Left colon (tissue), 2 donors: ENCODE results near the gene LRCH1. TPM values are rescaled to one million over a fixed set of nuclear protein-coding genes. Genes with fewer than 3 reads are reported as not detected.
A peak's percentile ranks its signal among the peaks of the same experiment; 100 is the strongest.

Experiments
- ATAC-seq: fragments of 200-7000 bp; cut with Tn5 transposase; one replicate; pipeline ENCODE4 v1.9.1; 2020; ENCODE audit warnings: mild to moderate bottlenecking, moderate library complexity
- DNase-seq, 2 donors: peaks; one replicate each; pipeline ENCODE4 v3.0.0-alpha.2; 2020
- intact Hi-C, 2 donors: fragments of 100-400 bp; cut with DNase I in 1 of 2; cut with micrococcal nuclease in 1 of 2; formaldehyde crosslinking; loops; one replicate each; pipeline versions ENCODE4 v1.11.2 to v1.14.0; 2022; cut with DNase I, micrococcal nuclease
- total RNA-seq, 2 donors: library from RNA; stranded (reverse); fragmentation: NEBNext Ultra II Directional; extraction: Animal tissue kit (Norgen Biotek cat#: 25700); gene quantifications; one replicate each; pipeline ENCODE4 v1.2.1, GENCODE V29; 2021
- donor health status: DM: no; HTN: no; CAD: no.
- donor health status: DM: yes; HTN: yes; CAD: no.

The LRCH1 gene
- total RNA-seq, 2 donors from 2014 or later: 13.9 to 17.9 TPM

GRCh38 chr13:46698014-46698413, 145.0 kb downstream of the LRCH1 start:
- ATAC-seq (no peak), DNase-seq (peak in 1 of 2 donors; percentile 46)
- intact Hi-C loops: no loop called here

- ATAC-seq (peak; percentile 32), DNase-seq (no peak)
- intact Hi-C loops: no loop called here
Measured at GRCh38 chr13:46698910-46699460, 146.0 kb downstream of the LRCH1 start.

GRCh38 chr13:46712524-46712923, 159.6 kb downstream of the LRCH1 start:
- no peak for DNase-seq

GRCh38 chr13:46715363-46715762, 162.4 kb downstream of the LRCH1 start:
- ATAC-seq (no peak), DNase-seq (no peak)
- intact Hi-C loops: no loop called here

More at GRCh38 chr13:46712524-46712923, 159.6 kb downstream of the LRCH1 start:
- ATAC-seq: no peak
- intact Hi-C loops: no loop called here

- no peak for ATAC-seq
- no peak for DNase-seq
- intact Hi-C loops: no loop called here
Measured at GRCh38 chr13:46716821-46717220, 163.9 kb downstream of the LRCH1 start.

- no peak for DNase-seq
Measured at GRCh38 chr13:46717275-46717674, 164.3 kb downstream of the LRCH1 start.

GRCh38 chr13:46717856-46718255, 164.9 kb downstream of the LRCH1 start:
- intact Hi-C loops: no loop called here
- no peak for DNase-seq
- ATAC-seq: no peak

More at GRCh38 chr13:46717275-46717674, 164.3 kb downstream of the LRCH1 start:
- ATAC-seq: no peak
- intact Hi-C loops: no loop called here

GRCh38 chr13:46720189-46720588, 167.2 kb downstream of the LRCH1 start:
- intact Hi-C loops: loop anchor here (2.0 to 10.0 kb wide), 3 partner anchors 169 to 228 kb away; no protein-coding TSS in a partner anchor
- no peak for ATAC-seq
- DNase-seq: no peak

GRCh38 chr13:46721054-46721453, 168.1 kb downstream of the LRCH1 start:
- ATAC-seq (peak; percentile 61), DNase-seq (peak in 1 of 2 donors; percentile 64)
- intact Hi-C loops: loop anchor here (2.0 to 10.0 kb wide), 3 partner anchors 170 to 229 kb away; no protein-coding TSS in a partner anchor

- intact Hi-C loops: loop anchor here in 1 of 2 donors (10.0 kb wide), 1 partner anchor 232 kb away; no protein-coding TSS in a partner anchor
- ATAC-seq: no peak
- no peak for DNase-seq
Measured at GRCh38 chr13:46726347-46726746, 173.4 kb downstream of the LRCH1 start.

GRCh38 chr13:46728777-46729176, 175.8 kb downstream of the LRCH1 start:
- intact Hi-C loops: loop anchor here in 1 of 2 donors (10.0 kb wide), 1 partner anchor 234 kb away; no protein-coding TSS in a partner anchor
- DNase-seq (no peak), ATAC-seq (no peak)

- intact Hi-C loops: no loop called here
- ATAC-seq (no peak), DNase-seq (no peak)
Measured at GRCh38 chr13:46731535-46731934, 178.6 kb downstream of the LRCH1 start.

GRCh38 chr13:46735425-46735824, 182.5 kb downstream of the LRCH1 start:
- DNase-seq: no peak
- intact Hi-C loops: no loop called here
- no peak for ATAC-seq

GRCh38 chr13:46736541-46737310, 183.8 kb downstream of the LRCH1 start:
- DNase-seq: no peak
- ATAC-seq: no peak
- intact Hi-C loops: no loop called here

GRCh38 chr13:46738055-46738454, 185.1 kb downstream of the LRCH1 start:
- intact Hi-C loops: no loop called here
- DNase-seq (no peak), ATAC-seq (no peak)

GRCh38 chr13:46738766-46739165, 185.8 kb downstream of the LRCH1 start:
- intact Hi-C loops: no loop called here
- ATAC-seq (no peak), DNase-seq (no peak)

- DNase-seq (no peak), ATAC-seq (no peak)
- intact Hi-C loops: no loop called here
Measured at GRCh38 chr13:46739447-46740098, 186.6 kb downstream of the LRCH1 start.

GRCh38 chr13:46743191-46743590, 190.2 kb downstream of the LRCH1 start:
- ATAC-seq (no peak), DNase-seq (no peak)
- intact Hi-C loops: no loop called here

GRCh38 chr13:46745062-46745461, 192.1 kb downstream of the LRCH1 start:
- intact Hi-C loops: no loop called here
- no peak for DNase-seq
- ATAC-seq: peak; percentile 64

GRCh38 chr13:46745706-46746105, 192.7 kb downstream of the LRCH1 start:
- intact Hi-C loops: no loop called here
- DNase-seq: no peak
- no peak for ATAC-seq
